ENCODE results near the gene SMG6.

DNA sequence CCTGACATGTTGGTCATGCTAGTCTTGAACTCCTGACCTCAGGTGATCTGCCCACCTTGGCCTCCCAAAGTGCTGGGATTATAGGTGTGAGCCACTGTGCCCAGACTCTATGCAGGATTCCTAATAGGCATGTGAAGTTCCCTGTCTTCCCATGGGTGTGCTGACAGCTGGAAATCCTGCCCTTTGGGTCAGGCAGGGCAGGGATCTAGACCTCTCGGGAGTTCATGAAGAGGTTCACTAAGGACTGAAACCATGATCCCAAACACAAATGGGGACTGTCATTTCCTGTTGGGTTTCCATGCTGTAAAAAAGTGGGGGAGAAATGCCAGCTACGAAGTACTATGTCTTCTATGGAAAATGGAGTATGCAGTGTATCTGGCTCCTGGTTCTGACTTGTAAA lies 196.5 kb downstream of the SMG6 start:
- TF ChIP-seq, protein P1, sequence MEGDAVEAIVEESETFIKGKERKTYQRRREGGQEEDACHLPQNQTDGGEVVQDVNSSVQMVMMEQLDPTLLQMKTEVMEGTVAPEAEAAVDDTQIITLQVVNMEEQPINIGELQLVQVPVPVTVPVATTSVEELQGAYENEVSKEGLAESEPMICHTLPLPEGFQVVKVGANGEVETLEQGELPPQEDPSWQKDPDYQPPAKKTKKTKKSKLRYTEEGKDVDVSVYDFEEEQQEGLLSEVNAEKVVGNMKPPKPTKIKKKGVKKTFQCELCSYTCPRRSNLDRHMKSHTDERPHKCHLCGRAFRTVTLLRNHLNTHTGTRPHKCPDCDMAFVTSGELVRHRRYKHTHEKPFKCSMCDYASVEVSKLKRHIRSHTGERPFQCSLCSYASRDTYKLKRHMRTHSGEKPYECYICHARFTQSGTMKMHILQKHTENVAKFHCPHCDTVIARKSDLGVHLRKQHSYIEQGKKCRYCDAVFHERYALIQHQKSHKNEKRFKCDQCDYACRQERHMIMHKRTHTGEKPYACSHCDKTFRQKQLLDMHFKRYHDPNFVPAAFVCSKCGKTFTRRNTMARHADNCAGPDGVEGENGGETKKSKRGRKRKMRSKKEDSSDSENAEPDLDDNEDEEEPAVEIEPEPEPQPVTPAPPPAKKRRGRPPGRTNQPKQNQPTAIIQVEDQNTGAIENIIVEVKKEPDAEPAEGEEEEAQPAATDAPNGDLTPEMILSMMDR (IDR thresholded peaks at IDR 0.05), result no peak
- TF ChIP-seq POLR2A (IDR thresholded peaks at IDR 0.05), result no peak

Measured in esophagus squamous epithelium (tissue), 4 donors.